ENCODE data around the gene SQOR.

SQOR gene

DNA sequence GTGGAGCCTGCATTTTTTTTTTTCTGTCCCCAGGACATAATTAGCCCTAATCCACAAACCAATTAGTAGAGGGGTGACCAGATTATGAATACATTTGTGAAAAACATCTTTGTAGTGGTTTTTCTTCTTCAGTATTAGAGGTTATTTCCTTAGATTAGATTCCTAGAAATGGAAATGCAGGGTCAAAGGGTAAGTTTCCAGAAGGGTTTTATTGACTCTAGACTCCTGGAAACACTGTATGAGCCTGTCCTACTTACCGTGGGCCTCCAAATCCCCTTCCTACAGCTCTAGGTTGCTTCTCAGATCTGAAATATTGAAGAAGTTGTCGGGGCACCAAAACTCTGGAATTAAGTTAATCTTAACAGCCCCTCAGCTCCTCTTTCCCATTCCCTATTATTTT lies 22.4 kb downstream of the SQOR start:
- Histone ChIP-seq H3K27ac (ENCODE audit: low read depth, low read length) (no peak overlapping the region), H3K9me3 (ENCODE audit: control insufficient read depth in 1 of 2, low read length in 2 of 2) (no peaks in the 10 kb centered on the region), H3K4me1 (ENCODE audit: control insufficient read depth in 1 of 2, insufficient read depth in 2 of 2, low read length in 2 of 2) (peaks cover 30 to 44% of the 10 kb centered on the region in 2 donors), H3K27me3 (ENCODE audit: control insufficient read depth in 1 of 2, insufficient read depth in 2 of 2, low read length in 2 of 2) (no peaks in the 10 kb centered on the region), H3K4me3 (ENCODE audit: low read depth in 1 of 2, low read length in 2 of 2) (peak overlapping the region; percentile 16 to 32), H3K9ac (ENCODE audit: low read depth in 1 of 2, low read length in 2 of 2) (no peak overlapping the region), H3K36me3 (ENCODE audit: control insufficient read depth in 1 of 2, insufficient read depth in 2 of 2, low read length in 2 of 2) (peaks cover 0 to 11% of the 10 kb centered on the region in 2 donors)

DNA sequence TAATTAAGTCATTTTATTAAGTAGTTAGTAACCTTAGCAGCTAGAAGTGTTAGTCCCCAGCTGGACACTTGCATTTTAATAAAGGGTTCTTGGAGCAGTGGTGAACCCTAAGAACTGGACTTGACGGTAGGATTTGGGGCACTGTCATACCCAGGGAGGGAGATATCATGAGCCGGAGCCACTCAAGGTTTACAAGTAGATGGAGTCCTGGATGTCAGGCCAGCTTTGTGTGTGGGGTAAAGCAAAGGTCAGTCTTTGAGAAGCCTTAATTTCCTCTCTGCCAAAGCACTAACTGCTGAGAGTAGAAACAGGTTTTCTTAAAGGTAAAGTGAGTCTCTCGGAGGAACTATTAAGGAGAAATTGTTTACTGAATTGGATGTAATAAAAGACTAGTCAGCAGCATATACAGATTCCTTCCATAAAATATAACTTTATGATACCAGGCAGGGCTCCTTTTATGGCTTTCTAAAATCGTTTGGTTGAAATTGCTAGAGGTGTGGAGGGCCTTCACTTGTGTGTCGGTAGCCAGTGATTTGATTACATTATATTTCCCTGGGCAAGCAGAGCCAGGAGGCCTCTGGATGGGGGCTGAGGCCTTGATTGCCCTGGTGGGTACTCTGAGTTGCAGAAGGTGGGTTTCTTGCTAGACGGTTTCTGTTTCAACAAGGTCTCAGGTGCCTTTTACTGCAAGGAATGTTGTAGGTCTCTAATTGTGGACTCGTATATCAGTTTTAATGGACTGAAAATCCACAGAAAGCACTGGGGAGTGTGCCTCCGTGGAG lies 23.1 kb downstream of the SQOR start:
- peaks cover 30 to 44% of the 10 kb centered on the region in 2 donors for H3K4me1 ChIP-seq (ENCODE audit: control insufficient read depth in 1 of 2, insufficient read depth in 2 of 2, low read length in 2 of 2)
- no peaks in the 10 kb centered on the region for H3K27me3 ChIP-seq (ENCODE audit: control insufficient read depth in 1 of 2, insufficient read depth in 2 of 2, low read length in 2 of 2)
- no peaks in the 10 kb centered on the region for H3K9me3 ChIP-seq (ENCODE audit: control insufficient read depth in 1 of 2, low read length in 2 of 2)
- no peak overlapping the region for H3K27ac ChIP-seq (ENCODE audit: low read depth, low read length)
- no peak overlapping the region for H3K9ac ChIP-seq (ENCODE audit: low read depth in 1 of 2, low read length in 2 of 2)
- peaks cover 5 to 18% of the 10 kb centered on the region in 2 donors for H3K36me3 ChIP-seq (ENCODE audit: control insufficient read depth in 1 of 2, insufficient read depth in 2 of 2, low read length in 2 of 2)
- peak overlapping the region; percentile 32 to 43 for H3K4me3 ChIP-seq (ENCODE audit: low read depth in 1 of 2, low read length in 2 of 2)

DNA sequence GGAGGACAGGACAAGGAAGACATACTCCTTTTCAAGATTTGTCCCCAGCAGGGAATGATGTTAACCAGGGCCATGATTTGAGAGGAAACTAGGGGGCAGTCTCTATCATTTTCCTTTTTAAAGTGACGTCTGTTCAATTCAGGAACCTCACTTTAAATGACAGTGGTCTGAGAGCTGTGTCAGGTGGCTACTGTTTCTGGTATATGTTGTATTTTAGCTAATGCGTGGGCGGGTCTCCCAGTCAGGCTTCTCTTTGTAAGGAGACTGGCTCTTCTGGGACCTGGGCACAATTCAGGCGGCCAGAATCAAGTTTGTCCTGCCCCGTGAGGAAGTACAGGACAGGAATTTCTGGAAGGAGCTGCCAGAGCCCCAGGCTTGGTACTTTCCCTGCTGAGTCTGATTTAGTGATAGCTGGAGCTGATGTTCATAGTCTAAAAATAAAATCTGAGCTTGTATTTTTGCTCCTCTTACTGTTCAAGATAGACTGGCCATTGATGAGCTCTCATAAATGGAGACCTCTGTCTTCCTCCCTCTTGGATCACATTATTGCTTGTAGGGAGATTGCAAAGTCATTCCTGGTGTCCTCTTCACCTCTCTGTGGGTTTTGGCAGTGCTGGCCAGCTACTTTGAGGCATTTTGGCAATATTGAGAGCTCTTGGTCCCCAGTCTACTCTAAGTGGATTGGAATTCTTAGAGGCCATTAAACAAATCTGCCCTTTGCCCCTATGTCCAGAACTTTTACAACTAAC lies 25.6 kb downstream of the SQOR start:
- peaks cover 5 to 37% of the 10 kb centered on the region in 2 donors for H3K36me3 ChIP-seq (ENCODE audit: control insufficient read depth in 1 of 2, insufficient read depth in 2 of 2, low read length in 2 of 2)
- no peaks in the 10 kb centered on the region for H3K9me3 ChIP-seq (ENCODE audit: control insufficient read depth in 1 of 2, low read length in 2 of 2)
- no peak overlapping the region for H3K4me3 ChIP-seq (ENCODE audit: low read depth in 1 of 2, low read length in 2 of 2)

GRCh38 chr15:45662375-45662774 lies 27.5 kb downstream of the SQOR start:
- Histone ChIP-seq H3K36me3 (ENCODE audit: control insufficient read depth in 1 of 2, insufficient read depth in 2 of 2, low read length in 2 of 2) (peaks cover 9 to 37% of the 10 kb centered on the region in 2 donors), H3K4me3 (ENCODE audit: low read depth in 1 of 2, low read length in 2 of 2) (no peak overlapping the region), H3K27me3 (ENCODE audit: control insufficient read depth in 1 of 2, insufficient read depth in 2 of 2, low read length in 2 of 2) (no peaks in the 10 kb centered on the region), H3K27ac (ENCODE audit: low read depth, low read length) (no peak overlapping the region), H3K9ac (ENCODE audit: low read depth in 1 of 2, low read length in 2 of 2) (no peak overlapping the region), H3K4me1 (ENCODE audit: control insufficient read depth in 1 of 2, insufficient read depth in 2 of 2, low read length in 2 of 2) (peaks cover 21 to 28% of the 10 kb centered on the region in 2 donors), H3K9me3 (ENCODE audit: control insufficient read depth in 1 of 2, low read length in 2 of 2) (no peaks in the 10 kb centered on the region)

More for the DNA sequence above, 25.6 kb downstream of the SQOR start:
- H3K4me1 ChIP-seq (ENCODE audit: control insufficient read depth in 1 of 2, insufficient read depth in 2 of 2, low read length in 2 of 2) = peaks cover 25 to 35% of the 10 kb centered on the region in 2 donors
- H3K27ac ChIP-seq (ENCODE audit: low read depth, low read length) = no peak overlapping the region
- H3K9ac ChIP-seq (ENCODE audit: low read depth in 1 of 2, low read length in 2 of 2) = no peak overlapping the region
- H3K27me3 ChIP-seq (ENCODE audit: control insufficient read depth in 1 of 2, insufficient read depth in 2 of 2, low read length in 2 of 2) = no peaks in the 10 kb centered on the region

DNA sequence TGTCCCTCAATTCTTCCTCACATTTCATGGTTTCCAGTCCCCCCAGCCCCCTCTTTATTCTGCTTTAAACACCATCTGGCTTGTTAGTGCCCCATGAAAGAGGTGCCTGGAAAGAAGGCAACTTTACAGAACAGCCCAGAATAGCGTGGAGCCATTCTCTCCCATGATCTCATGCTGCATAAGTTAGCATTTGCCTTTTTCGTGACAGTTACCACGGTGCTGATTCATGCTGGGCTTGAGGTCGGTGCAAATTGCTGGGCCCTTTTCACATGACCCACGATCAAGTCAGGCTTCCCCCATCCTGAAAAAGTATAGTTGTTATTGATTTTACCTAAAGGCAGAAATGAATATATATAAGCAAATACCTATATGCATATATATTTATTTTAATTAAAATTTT lies 29.6 kb downstream of the SQOR start:
- H3K27ac ChIP-seq (ENCODE audit: low read depth, low read length) = no peak overlapping the region
- H3K4me1 ChIP-seq (ENCODE audit: control insufficient read depth in 1 of 2, insufficient read depth in 2 of 2, low read length in 2 of 2) = peaks cover 4 to 11% of the 10 kb centered on the region in 2 donors
- no peak overlapping the region for H3K9ac ChIP-seq (ENCODE audit: low read depth in 1 of 2, low read length in 2 of 2)
- H3K4me3 ChIP-seq (ENCODE audit: low read depth in 1 of 2, low read length in 2 of 2) = no peak overlapping the region
- H3K27me3 ChIP-seq (ENCODE audit: control insufficient read depth in 1 of 2, insufficient read depth in 2 of 2, low read length in 2 of 2) = no peaks in the 10 kb centered on the region
- no peaks in the 10 kb centered on the region for H3K9me3 ChIP-seq (ENCODE audit: control insufficient read depth in 1 of 2, low read length in 2 of 2)
- H3K36me3 ChIP-seq (ENCODE audit: control insufficient read depth in 1 of 2, insufficient read depth in 2 of 2, low read length in 2 of 2) = peaks cover 17 to 46% of the 10 kb centered on the region in 2 donors

- Histone ChIP-seq H3K36me3 (ENCODE audit: control insufficient read depth in 1 of 2, insufficient read depth in 2 of 2, low read length in 2 of 2) (peaks cover 17 to 54% of the 10 kb centered on the region in 2 donors), H3K27ac (ENCODE audit: low read depth, low read length) (no peak overlapping the region), H3K27me3 (ENCODE audit: control insufficient read depth in 1 of 2, insufficient read depth in 2 of 2, low read length in 2 of 2) (no peaks in the 10 kb centered on the region)
Measured at GRCh38 chr15:45665261-45665660, 30.4 kb downstream of the SQOR start.

GRCh38 chr15:45666119-45666875 lies 31.5 kb downstream of the SQOR start:
- H3K4me3 ChIP-seq (ENCODE audit: low read depth in 1 of 2, low read length in 2 of 2) = no peak overlapping the region
- H3K27ac ChIP-seq (ENCODE audit: low read depth, low read length) = no peak overlapping the region
- no peaks in the 10 kb centered on the region for H3K27me3 ChIP-seq (ENCODE audit: control insufficient read depth in 1 of 2, insufficient read depth in 2 of 2, low read length in 2 of 2)
- H3K9me3 ChIP-seq (ENCODE audit: control insufficient read depth in 1 of 2, low read length in 2 of 2) = no peaks in the 10 kb centered on the region
- H3K9ac ChIP-seq (ENCODE audit: low read depth in 1 of 2, low read length in 2 of 2) = no peak overlapping the region
- no peaks in the 10 kb centered on the region for H3K4me1 ChIP-seq (ENCODE audit: control insufficient read depth in 1 of 2, insufficient read depth in 2 of 2, low read length in 2 of 2)
- peaks cover 17 to 57% of the 10 kb centered on the region in 2 donors for H3K36me3 ChIP-seq (ENCODE audit: control insufficient read depth in 1 of 2, insufficient read depth in 2 of 2, low read length in 2 of 2)

More at GRCh38 chr15:45665261-45665660, 30.4 kb downstream of the SQOR start:
- Histone ChIP-seq H3K9ac (ENCODE audit: low read depth in 1 of 2, low read length in 2 of 2) (no peak overlapping the region), H3K4me1 (ENCODE audit: control insufficient read depth in 1 of 2, insufficient read depth in 2 of 2, low read length in 2 of 2) (peaks cover 3 to 5% of the 10 kb centered on the region in 2 donors), H3K4me3 (ENCODE audit: low read depth in 1 of 2, low read length in 2 of 2) (no peak overlapping the region), H3K9me3 (ENCODE audit: control insufficient read depth in 1 of 2, low read length in 2 of 2) (no peaks in the 10 kb centered on the region)

- H3K4me1 ChIP-seq (ENCODE audit: control insufficient read depth in 1 of 2, insufficient read depth in 2 of 2, low read length in 2 of 2) = no peaks in the 10 kb centered on the region
- no peak overlapping the region for H3K9ac ChIP-seq (ENCODE audit: low read depth in 1 of 2, low read length in 2 of 2)
- H3K4me3 ChIP-seq (ENCODE audit: low read depth in 1 of 2, low read length in 2 of 2) = no peak overlapping the region
- peaks cover 21 to 56% of the 10 kb centered on the region in 2 donors for H3K36me3 ChIP-seq (ENCODE audit: control insufficient read depth in 1 of 2, insufficient read depth in 2 of 2, low read length in 2 of 2)
- no peak overlapping the region for H3K27ac ChIP-seq (ENCODE audit: low read depth, low read length)
- no peaks in the 10 kb centered on the region for H3K27me3 ChIP-seq (ENCODE audit: control insufficient read depth in 1 of 2, insufficient read depth in 2 of 2, low read length in 2 of 2)
- no peaks in the 10 kb centered on the region for H3K9me3 ChIP-seq (ENCODE audit: control insufficient read depth in 1 of 2, low read length in 2 of 2)
Measured at GRCh38 chr15:45667002-45667401, 32.2 kb downstream of the SQOR start.

GRCh38 chr15:45668386-45668785 lies 33.6 kb downstream of the SQOR start:
- H3K4me3 ChIP-seq (ENCODE audit: low read depth in 1 of 2, low read length in 2 of 2) = no peak overlapping the region
- no peak overlapping the region for H3K27ac ChIP-seq (ENCODE audit: low read depth, low read length)
- no peaks in the 10 kb centered on the region for H3K4me1 ChIP-seq (ENCODE audit: control insufficient read depth in 1 of 2, insufficient read depth in 2 of 2, low read length in 2 of 2)
- H3K9me3 ChIP-seq (ENCODE audit: control insufficient read depth in 1 of 2, low read length in 2 of 2) = no peaks in the 10 kb centered on the region
- H3K27me3 ChIP-seq (ENCODE audit: control insufficient read depth in 1 of 2, insufficient read depth in 2 of 2, low read length in 2 of 2) = no peaks in the 10 kb centered on the region
- H3K36me3 ChIP-seq (ENCODE audit: control insufficient read depth in 1 of 2, insufficient read depth in 2 of 2, low read length in 2 of 2) = peaks cover 20 to 51% of the 10 kb centered on the region in 2 donors
- no peak overlapping the region for H3K9ac ChIP-seq (ENCODE audit: low read depth in 1 of 2, low read length in 2 of 2)
